CD4-positive, alpha-beta memory T cell (primary cell): Measurements from ENCODE around the gene ZNF784. TPM values are rescaled to one million over a fixed set of nuclear protein-coding genes. Genes with fewer than 3 reads are reported as not detected.
"Not testable (repeated sequence)": the region's sequence is repeated elsewhere in the genome, so short reads cannot be mapped to it uniquely, and the experiment has no call there.

Experiments
- CTCF ChIA-PET: fragments of 350-600 bp; sonication (Branson Sonifier 250); formaldehyde crosslinking; loops from one replicate; lab custom pipeline; 2021; ENCODE audit warnings: inconsistent platforms; ENCODE audit not compliant: partially characterized antibody; lab: Charles Lee
- POLR2A ChIA-PET: fragments of 350-600 bp; sonication (Branson Sonifier 250); formaldehyde crosslinking; loops from one replicate; lab custom pipeline; 2021; ENCODE audit not compliant: partially characterized antibody; lab: Charles Lee
- DNase-seq, 5 donors: peaks; one replicate each; pipeline versions ENCODE4 v3.0.0 to v3.0.0-alpha.2; 2020 to 2022; ENCODE audit warnings: mixed read lengths in 1 of 5
- H3K27ac ChIP-seq: one replicate; pipeline ENCODE4 v1.7.0; 2013; ENCODE audit warnings: low read depth, low read length
- H3K27me3 ChIP-seq: 2 replicates; pipeline ENCODE4 v1.7.0; 2013; ENCODE audit warnings: mild to moderate bottlenecking, low read length, moderate library complexity; ENCODE audit not compliant: insufficient read depth
- H3K36me3 ChIP-seq: 2 replicates; pipeline ENCODE4 v1.7.0; 2013; ENCODE audit warnings: mild to moderate bottlenecking, low read length, moderate library complexity; ENCODE audit not compliant: insufficient read depth
- H3K4me1 ChIP-seq: 2 replicates; pipeline ENCODE4 v1.7.0; 2013; ENCODE audit warnings: mild to moderate bottlenecking, low read length, moderate library complexity; ENCODE audit not compliant: insufficient read depth
- H3K4me3 ChIP-seq, 2 donors: one replicate each; pipeline ENCODE4 v1.7.0; 2013; ENCODE audit warnings: low read length in 2 of 2, mild to moderate bottlenecking in 1 of 2
- H3K9me3 ChIP-seq, 2 donors: one replicate each; pipeline ENCODE4 v1.7.0; 2013; ENCODE audit warnings: low read length in 2 of 2, control low read depth in 1 of 2; ENCODE audit not compliant: control insufficient read depth in 1 of 2
- H3K27ac Mint-ChIP-seq, 7 donors: one replicate each; pipeline ENCODE4 v1.8.0; 2020 to 2021; ENCODE audit warnings: mixed read lengths in 7 of 7, mild to moderate bottlenecking in 6 of 7, inconsistent platforms in 3 of 7, moderate library complexity in 3 of 7
- H3K27me3 Mint-ChIP-seq, 2 donors: one replicate each; pipeline ENCODE4 v1.8.0; 2020 to 2021; ENCODE audit warnings: mixed read lengths in 2 of 2
- H3K36me3 Mint-ChIP-seq, 2 donors: one replicate each; pipeline ENCODE4 v1.8.0; 2020 to 2021; ENCODE audit warnings: mixed read lengths in 2 of 2, inconsistent platforms in 1 of 2, mild to moderate bottlenecking in 1 of 2
- H3K4me1 Mint-ChIP-seq, 4 donors: one replicate each; pipeline ENCODE4 v1.8.0; 2020 to 2021; ENCODE audit warnings: mixed read lengths in 4 of 4, mild to moderate bottlenecking in 1 of 4
- H3K4me3 Mint-ChIP-seq, 8 donors: one replicate each; pipeline ENCODE4 v1.8.0; 2020 to 2021; ENCODE audit warnings: mixed read lengths in 8 of 8, mild to moderate bottlenecking in 7 of 8, moderate library complexity in 6 of 8, inconsistent platforms in 3 of 8
- H3K9me3 Mint-ChIP-seq, 8 donors: one replicate each; pipeline ENCODE4 v1.8.0; 2020 to 2021; ENCODE audit warnings: mixed read lengths in 8 of 8, mild to moderate bottlenecking in 5 of 8, inconsistent platforms in 3 of 8, moderate library complexity in 1 of 8
- intact Hi-C: fragments of 100-400 bp; cut with micrococcal nuclease; formaldehyde crosslinking; loops from one replicate; pipeline ENCODE4 v1.15.1; 2023
- polyA plus RNA-seq, 2 donors: library from polyadenylated mRNA; unstranded; fragments of 300-500 nt; fragmentation: Illumina TruSeq; gene quantifications; one replicate each; pipeline ENCODE4 v1.2.3, GENCODE V29; 2021
- total RNA-seq, 2 experiments: library from RNA; stranded (reverse); gene quantifications; one replicate each; pipeline ENCODE4 v1.2.3, GENCODE V29; 2021

The ZNF784 gene
- total and polyA plus RNA-seq, 4 experiments from 2014 or later, result 1.7 to 7.4 (median 4.7) TPM

- H3K4me3 Mint-ChIP-seq, H3K9me3 Mint-ChIP-seq, intact Hi-C loops, H3K4me1 Mint-ChIP-seq, H3K9me3 ChIP-seq, H3K27me3 ChIP-seq, H3K4me1 ChIP-seq, H3K36me3 ChIP-seq, H3K4me3 ChIP-seq, DNase-seq, H3K27ac ChIP-seq, H3K27me3 Mint-ChIP-seq, H3K27ac Mint-ChIP-seq: not testable (repeated sequence)
- POLR2A ChIA-PET, result interaction anchor here (1.1 kb wide), 1 partner anchor 26 kb away, joined by 3 read pairs; the partner anchor contains the start of genes FIZ1 and ZNF524
- peaks cover 5 to 11% of the 10 kb centered on the region in 2 donors for H3K36me3 Mint-ChIP-seq
- CTCF ChIA-PET, result interaction anchor here (1.2 to 1.7 kb wide), 3 partner anchors 33 to 433 kb away, joined by 4 read pairs; no protein-coding TSS in a partner anchor
Observed at GRCh38 chr19:55573929-55574328, 50.4 kb downstream of the ZNF784 start.

Other genes starting within 250 kb of the ZNF784 start
- not detected for gene TMEM190, start 247.7 kb downstream of the ZNF784 start, total RNA-seq
- gene TMEM190, start 247.7 kb downstream of the ZNF784 start, polyA plus RNA-seq, result not detected
- gene TMEM238, start 240.3 kb downstream of the ZNF784 start, total RNA-seq, result 1 to 10 TPM; 9.6 to 9.9 TPM
- 1 to 10 TPM in 1 of 2 donors, not detected in 1; 2.4 TPM for gene TMEM238, start 240.3 kb downstream of the ZNF784 start, polyA plus RNA-seq
- gene RPL28, start 238.6 kb downstream of the ZNF784 start, total RNA-seq, result 1,000 to 10,000 TPM; 3,136 to 3,159 TPM
- gene RPL28, start 238.6 kb downstream of the ZNF784 start, polyA plus RNA-seq, result 100 to 1,000 TPM; 257 to 784 TPM
- gene UBE2S, start 216.8 kb downstream of the ZNF784 start, total RNA-seq, result 10 to 100 TPM; 18.0 to 21.6 TPM
- gene UBE2S, start 216.8 kb downstream of the ZNF784 start, polyA plus RNA-seq, result 10 to 100 TPM; 24.2 to 25.4 TPM
- gene SHISA7, start 181.3 kb downstream of the ZNF784 start, total RNA-seq, result not detected
- gene SHISA7, start 181.3 kb downstream of the ZNF784 start, polyA plus RNA-seq, result not detected
- gene ISOC2, start 162.9 kb downstream of the ZNF784 start, total RNA-seq, result 10 to 100 TPM in 1 of 2 experiments, 1 to 10 TPM in 1; 9.9 to 13.7 TPM
- 10 to 100 TPM; 24.7 to 29.4 TPM for gene ISOC2, start 162.9 kb downstream of the ZNF784 start, polyA plus RNA-seq
- not detected for gene C19orf85, start 159.8 kb downstream of the ZNF784 start, total RNA-seq
- gene C19orf85, start 159.8 kb downstream of the ZNF784 start, polyA plus RNA-seq, result not detected
- 1 to 10 TPM; 8.1 to 9.1 TPM for gene ZNF628, start 147.9 kb downstream of the ZNF784 start, total RNA-seq
- under 1 TPM in 1 of 2 donors, not detected in 1; 0.47 TPM for gene ZNF628, start 147.9 kb downstream of the ZNF784 start, polyA plus RNA-seq
- gene NAT14, start 139.4 kb downstream of the ZNF784 start, total RNA-seq, result 1 to 10 TPM; 2.7 to 3.1 TPM
- gene NAT14, start 139.4 kb downstream of the ZNF784 start, polyA plus RNA-seq, result 1 to 10 TPM; 2.6 to 3.2 TPM
- under 1 TPM; 0.20 to 0.36 TPM for gene SSC5D, start 136.1 kb downstream of the ZNF784 start, total RNA-seq
- not detected for gene SSC5D, start 136.1 kb downstream of the ZNF784 start, polyA plus RNA-seq
- gene SBK2, start 87.4 kb downstream of the ZNF784 start, total RNA-seq, result not detected
- gene SBK2, start 87.4 kb downstream of the ZNF784 start, polyA plus RNA-seq, result not detected
- gene SBK3, start 79.0 kb downstream of the ZNF784 start, total RNA-seq, result not detected
- gene SBK3, start 79.0 kb downstream of the ZNF784 start, polyA plus RNA-seq, result not detected
- 1 to 10 TPM; 8.0 to 9.6 TPM for gene ZNF579, start 43.7 kb downstream of the ZNF784 start, total RNA-seq
- gene ZNF579, start 43.7 kb downstream of the ZNF784 start, polyA plus RNA-seq, result under 1 TPM in 1 of 2 donors, not detected in 1; 0.62 TPM
- 10 to 100 TPM; 20.8 to 26.4 TPM for gene FIZ1, start 25.0 kb downstream of the ZNF784 start, total RNA-seq
- gene FIZ1, start 25.0 kb downstream of the ZNF784 start, polyA plus RNA-seq, result 1 to 10 TPM in 1 of 2 donors, under 1 TPM in 1; 0.99 to 5.3 TPM
- gene ZNF524, start 24.3 kb downstream of the ZNF784 start, total RNA-seq, result 10 to 100 TPM; 31.2 to 34.0 TPM
- 10 to 100 TPM; 26.2 to 40.1 TPM for gene ZNF524, start 24.3 kb downstream of the ZNF784 start, polyA plus RNA-seq
- gene ZNF865, start 18.9 kb downstream of the ZNF784 start, total RNA-seq, result 10 to 100 TPM; 20.3 to 20.9 TPM
- gene ZNF865, start 18.9 kb downstream of the ZNF784 start, polyA plus RNA-seq, result under 1 TPM in 1 of 2 donors, not detected in 1; 0.30 TPM
- gene ZNF580, start 16.4 kb upstream of the ZNF784 start, total RNA-seq, result 100 to 1,000 TPM in 1 of 2 experiments, 10 to 100 TPM in 1; 92.7 to 105 TPM
- gene ZNF580, start 16.4 kb upstream of the ZNF784 start, polyA plus RNA-seq, result 10 to 100 TPM in 1 of 2 donors, 1 to 10 TPM in 1; 7.2 to 17.8 TPM
- 10 to 100 TPM; 21.2 to 23.4 TPM for gene ZNF581, start 19.1 kb upstream of the ZNF784 start, total RNA-seq
- gene ZNF581, start 19.1 kb upstream of the ZNF784 start, polyA plus RNA-seq, result 10 to 100 TPM; 22.5 to 28.5 TPM
- 1 to 10 TPM; 1.2 to 1.5 TPM for gene CCDC106, start 23.6 kb upstream of the ZNF784 start, total RNA-seq
- gene CCDC106, start 23.6 kb upstream of the ZNF784 start, polyA plus RNA-seq, result under 1 TPM; 0.47 to 0.69 TPM
- gene U2AF2, start 30.5 kb upstream of the ZNF784 start, total RNA-seq, result 100 to 1,000 TPM; 256 to 259 TPM
- gene U2AF2, start 30.5 kb upstream of the ZNF784 start, polyA plus RNA-seq, result 10 to 100 TPM in 1 of 2 donors, 1 to 10 TPM in 1; 1.3 to 14.3 TPM
- 10 to 100 TPM; 53.9 to 56.9 TPM for gene EPN1, start 50.7 kb upstream of the ZNF784 start, total RNA-seq
- gene EPN1, start 50.7 kb upstream of the ZNF784 start, polyA plus RNA-seq, result 10 to 100 TPM in 1 of 2 donors, 1 to 10 TPM in 1; 3.9 to 15.6 TPM
- not detected for gene NLRP9, start 113.8 kb upstream of the ZNF784 start, total RNA-seq
- gene NLRP9, start 113.8 kb upstream of the ZNF784 start, polyA plus RNA-seq, result not detected
- gene RFPL4A, start 134.5 kb upstream of the ZNF784 start, total RNA-seq, result not detected
- gene RFPL4A, start 134.5 kb upstream of the ZNF784 start, polyA plus RNA-seq, result not detected
- gene RFPL4AL1, start 144.6 kb upstream of the ZNF784 start, total RNA-seq, result not detected
- gene RFPL4AL1, start 144.6 kb upstream of the ZNF784 start, polyA plus RNA-seq, result not detected
- not detected for gene NLRP11, start 207.4 kb upstream of the ZNF784 start, total RNA-seq
- gene NLRP11, start 207.4 kb upstream of the ZNF784 start, polyA plus RNA-seq, result not detected
- gene NLRP4, start 212.0 kb upstream of the ZNF784 start, total RNA-seq, result not detected
- not detected for gene NLRP4, start 212.0 kb upstream of the ZNF784 start, polyA plus RNA-seq